Activated effector memory CD4-positive, alpha-beta T cell treated with Interleukin-2 at 50 U/mL for 16 hours (primary cell): Measurements from ENCODE around the gene EEF2K.

Source experiments
- DNase-seq: peaks from one replicate; pipeline ENCODE4 v3.0.0-alpha.2; 2020

Gene EEF2K

GRCh38 chr16:22337849-22338635, 132.0 kb downstream of the EEF2K start:
- DNase-seq, result no peak
